GM19099 (cell line): ENCODE results near the gene WNT16.

Source experiments
- POLR2A ChIP-seq: IDR thresholded peaks from 3 replicates; pipeline ENCODE4 v1.6.1; 2011; ENCODE audit warnings: low read depth; ENCODE audit not compliant: insufficient read length; ENCODE audit errors: extremely low read depth

Gene WNT16, protein sequence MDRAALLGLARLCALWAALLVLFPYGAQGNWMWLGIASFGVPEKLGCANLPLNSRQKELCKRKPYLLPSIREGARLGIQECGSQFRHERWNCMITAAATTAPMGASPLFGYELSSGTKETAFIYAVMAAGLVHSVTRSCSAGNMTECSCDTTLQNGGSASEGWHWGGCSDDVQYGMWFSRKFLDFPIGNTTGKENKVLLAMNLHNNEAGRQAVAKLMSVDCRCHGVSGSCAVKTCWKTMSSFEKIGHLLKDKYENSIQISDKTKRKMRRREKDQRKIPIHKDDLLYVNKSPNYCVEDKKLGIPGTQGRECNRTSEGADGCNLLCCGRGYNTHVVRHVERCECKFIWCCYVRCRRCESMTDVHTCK

DNA sequence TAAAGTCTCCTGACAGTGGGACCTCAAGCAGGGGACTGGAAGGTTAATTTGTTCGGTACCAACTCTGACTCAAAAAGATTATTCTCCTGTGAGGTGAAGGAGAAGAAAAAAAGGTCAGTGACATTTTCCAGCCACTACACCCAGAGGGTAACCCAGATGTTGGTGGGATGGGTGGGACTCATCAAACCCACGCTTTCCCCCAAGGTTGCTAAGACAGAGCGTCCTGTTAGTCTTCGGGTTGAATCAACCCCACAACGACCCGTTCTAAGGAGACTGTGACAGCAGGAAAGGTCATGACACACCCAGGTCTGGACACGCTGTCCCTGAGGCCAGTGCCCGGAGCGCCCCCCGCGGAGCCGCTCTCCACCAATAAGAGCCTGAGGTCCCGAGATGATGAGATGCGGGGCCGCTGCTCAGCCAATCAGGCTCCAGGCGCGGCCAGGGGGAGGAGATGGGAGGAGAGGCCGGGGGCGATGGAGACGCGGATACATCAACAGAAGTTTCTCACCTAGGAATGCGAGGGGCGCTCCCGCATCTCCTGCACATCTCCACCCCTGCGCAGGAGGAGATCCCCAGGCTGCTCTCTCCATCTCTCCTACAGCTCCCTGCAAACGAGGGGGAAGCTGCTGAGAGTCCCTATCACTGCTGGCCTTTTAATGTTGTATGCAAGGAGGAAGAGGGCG, at the start of gene WNT16:
Gene WNT16, plus strand, starts transcription at position 493 of the 683 bp plus-strand sequence. CDS start 293 bp downstream, outside the sequence.
- no peak for TF ChIP-seq POLR2A

DNA sequence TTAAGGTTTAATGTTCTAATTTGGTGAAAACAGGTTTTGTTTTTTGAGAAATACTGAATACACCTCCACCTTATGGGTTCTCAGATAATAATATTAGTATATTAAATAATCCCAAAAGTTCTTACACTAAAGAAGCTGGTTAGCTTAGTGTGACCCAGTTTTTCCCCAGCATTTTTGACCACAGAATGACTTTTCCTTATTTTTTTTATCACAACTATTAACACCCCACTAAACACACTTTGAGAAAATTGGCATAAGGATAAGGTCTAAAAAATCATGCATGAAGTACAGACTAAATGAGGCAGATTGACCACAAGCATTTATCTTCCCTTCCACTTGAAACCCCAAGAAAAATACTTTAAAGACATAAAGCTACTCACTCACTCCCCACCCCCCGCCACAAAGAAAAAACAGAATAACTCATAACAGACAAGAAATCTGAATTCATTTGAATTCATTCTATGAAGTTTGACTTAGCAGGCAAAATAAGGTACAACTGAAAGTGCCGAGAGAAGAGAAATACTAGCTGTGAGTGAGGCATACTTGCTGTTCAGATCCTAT, 49.7 kb upstream of the WNT16 start:
- TF ChIP-seq POLR2A, result no peak

DNA sequence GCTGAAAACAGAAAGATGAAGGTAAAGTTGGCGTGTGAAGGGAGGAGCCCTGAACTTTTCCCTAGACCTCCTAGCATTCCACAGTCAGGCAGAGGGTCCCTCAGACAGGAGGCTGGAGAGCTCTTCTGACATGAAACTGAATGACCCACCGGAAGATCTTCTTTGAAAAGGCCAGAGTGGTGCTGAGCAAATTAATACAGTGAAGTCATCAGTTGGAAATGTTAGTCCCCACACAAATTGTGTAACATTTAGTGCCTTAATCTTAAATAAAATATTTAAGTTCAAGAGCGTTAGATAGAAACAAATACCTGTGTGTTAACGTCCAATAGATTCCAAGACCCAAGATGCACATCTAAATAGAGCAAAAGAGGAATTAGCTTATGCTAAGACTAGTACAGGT, 49.0 kb upstream of the WNT16 start:
- TF ChIP-seq POLR2A, result no peak

GRCh38 chr7:121280656-121281055, 48.1 kb upstream of the WNT16 start:
- TF ChIP-seq POLR2A, result no peak

DNA sequence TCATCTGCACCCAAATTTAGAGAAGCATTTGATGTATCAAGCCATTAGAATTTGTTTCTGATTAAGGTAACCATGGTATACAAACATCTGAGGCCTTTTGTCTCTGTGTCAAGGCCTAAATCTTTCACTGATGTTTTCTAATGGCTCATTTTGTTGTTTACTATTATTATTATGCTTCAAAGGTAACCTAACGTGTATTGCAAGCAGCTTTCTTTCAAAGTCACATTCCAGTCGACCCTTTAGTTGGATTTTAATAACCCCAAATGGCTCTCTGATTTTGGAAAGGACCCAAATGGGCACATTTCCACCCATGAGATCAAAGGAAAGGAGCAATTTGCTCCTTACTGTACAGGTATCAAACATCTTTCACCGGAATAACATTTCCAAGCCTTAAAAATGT, 46.7 kb upstream of the WNT16 start:
- no peak for TF ChIP-seq POLR2A

DNA sequence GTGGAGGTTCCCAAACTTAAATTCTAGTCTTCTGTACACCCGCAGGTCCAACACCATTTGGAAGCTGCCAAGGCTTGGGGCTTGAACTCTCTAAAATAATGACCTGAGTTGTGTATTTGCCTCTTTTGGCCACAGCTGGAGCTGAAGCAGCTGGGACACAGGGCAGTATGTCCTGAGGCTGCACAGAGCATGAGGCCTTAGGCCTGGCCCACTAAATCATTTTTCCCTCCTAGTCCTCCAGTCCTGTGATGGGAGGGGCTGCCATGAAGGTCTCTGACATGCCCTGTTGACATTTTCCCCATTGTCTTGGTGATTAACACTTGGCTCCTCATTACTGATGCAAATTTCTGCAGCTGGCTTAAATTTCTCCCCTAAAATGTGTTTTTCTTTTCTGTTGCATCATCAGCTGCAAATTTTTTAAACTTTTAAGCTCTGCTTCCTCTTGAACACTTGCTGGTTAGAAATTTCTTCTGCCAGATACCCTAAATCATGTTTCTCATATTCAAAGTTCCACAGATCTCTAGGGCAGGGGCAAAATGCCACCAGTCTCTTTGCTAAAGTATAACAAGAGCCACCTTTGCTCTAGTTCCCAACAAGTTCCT, 43.6 kb upstream of the WNT16 start:
- no peak for TF ChIP-seq POLR2A

GRCh38 chr7:121286186-121286585, 42.6 kb upstream of the WNT16 start:
- no peak for TF ChIP-seq POLR2A

GRCh38 chr7:121286742-121287734, 41.8 kb upstream of the WNT16 start:
- TF ChIP-seq POLR2A, result no peak

GRCh38 chr7:121288894-121289293, 39.9 kb upstream of the WNT16 start:
- no peak for TF ChIP-seq POLR2A

GRCh38 chr7:121294448-121294992, 34.3 kb upstream of the WNT16 start:
- no peak for TF ChIP-seq POLR2A

- TF ChIP-seq POLR2A, result no peak
Observed at GRCh38 chr7:121297843-121298242, 31.0 kb upstream of the WNT16 start.

DNA sequence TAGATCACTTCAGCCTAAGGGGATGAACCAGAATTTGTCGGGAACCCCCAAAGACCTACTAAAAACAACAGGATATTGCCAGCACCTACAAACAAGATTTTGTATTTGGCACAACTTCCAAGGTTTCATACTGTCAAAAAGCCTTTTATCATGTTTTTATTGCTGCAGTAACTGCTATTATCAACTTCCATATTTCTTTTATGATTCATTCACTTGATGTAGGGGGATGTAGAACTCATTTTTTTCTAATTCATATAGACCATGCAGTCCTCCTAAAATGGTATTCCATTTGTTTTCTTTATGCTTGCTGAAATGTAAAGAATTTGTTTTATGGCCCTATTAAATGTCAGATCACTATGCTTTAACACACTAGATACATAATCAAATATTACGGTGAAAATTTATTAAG, 30.0 kb upstream of the WNT16 start:
- no peak for TF ChIP-seq POLR2A

- TF ChIP-seq POLR2A, result no peak
Observed at GRCh38 chr7:121300685-121301420, 27.9 kb upstream of the WNT16 start.

- no peak for TF ChIP-seq POLR2A
Observed at GRCh38 chr7:121301446-121302213, 27.2 kb upstream of the WNT16 start.
